ENCODE results near the gene MPIG6B. TPM values are rescaled to one million over a fixed set of nuclear protein-coding genes. Genes with fewer than 3 reads are reported as not detected.

Gene MPIG6B
- total RNA-seq, 6 donors from 2014 or later: 0.30 to 4.1 (median 1.2) TPM; not detected in 1

- TF ChIP-seq EP300 (IDR thresholded peaks at IDR 0.05) (no peak), POLR2AphosphoS5 (IDR thresholded peaks at IDR 0.05) (no peak), CTCF (IDR thresholded peaks at IDR 0.05) (no peak), POLR2A (IDR thresholded peaks at IDR 0.05) (no peak)
- no peak for ATAC-seq (ENCODE audit: low FRiP score in 2 of 2)
- DNase-seq: no peak
- Histone ChIP-seq H3K27ac (peak overlapping the region in 1 of 4 donors; percentile 10), H3K4me1 (no peaks in the 10 kb centered on the region), H3K36me3 (peaks cover 21 to 99% (median 90%) of the 10 kb centered on the region in 4 donors), H3K9me3 (no peaks in the 10 kb centered on the region), H3K4me3 (no peak overlapping the region), H3K27me3 (no peaks in the 10 kb centered on the region)
- 87 to 90% methylated on average over 6 of the region's 6 CpGs for WGBS, 2 donors
Observed at GRCh38 chr6:31691078-31691463, 32.1 kb upstream of the MPIG6B start.

GRCh38 chr6:31691564-31692108 is 31.5 kb upstream of the MPIG6B start:
- WGBS, 2 donors: 97 to 98% methylated on average over 10 to 12 of the region's 12 CpGs
- no peaks in the 10 kb centered on the region for H3K27me3 ChIP-seq
- no peaks in the 10 kb centered on the region for H3K9me3 ChIP-seq
- peaks cover 21 to 99% (median 88%) of the 10 kb centered on the region in 4 donors for H3K36me3 ChIP-seq
- H3K27ac ChIP-seq: no peak overlapping the region
- H3K4me1 ChIP-seq: no peaks in the 10 kb centered on the region
- H3K4me3 ChIP-seq: no peak overlapping the region
- DNase-seq (no peak), ATAC-seq (ENCODE audit: low FRiP score in 2 of 2) (no peak)
- TF ChIP-seq POLR2AphosphoS5 (IDR thresholded peaks at IDR 0.05) (no peak), EP300 (IDR thresholded peaks at IDR 0.05) (no peak), POLR2A (IDR thresholded peaks at IDR 0.05) (no peak), CTCF (IDR thresholded peaks at IDR 0.05) (no peak)

GRCh38 chr6:31692353-31692752 is 30.8 kb upstream of the MPIG6B start:
- Histone ChIP-seq H3K27ac (no peak overlapping the region), H3K27me3 (no peaks in the 10 kb centered on the region), H3K9me3 (no peaks in the 10 kb centered on the region), H3K36me3 (peaks cover 21 to 97% (median 84%) of the 10 kb centered on the region in 4 donors), H3K4me1 (no peaks in the 10 kb centered on the region), H3K4me3 (no peak overlapping the region)
- TF ChIP-seq CTCF (IDR thresholded peaks at IDR 0.05) (no peak), POLR2A (IDR thresholded peaks at IDR 0.05) (no peak), POLR2AphosphoS5 (IDR thresholded peaks at IDR 0.05) (no peak), EP300 (IDR thresholded peaks at IDR 0.05) (no peak)
- no peak for DNase-seq
- ATAC-seq (ENCODE audit: low FRiP score in 2 of 2): no peak
- WGBS, 2 donors: 91 to 95% methylated on average over 4 of the region's 4 CpGs

- Histone ChIP-seq H3K27ac (no peak overlapping the region), H3K4me1 (peaks cover 0 to 1% (median 0%) of the 10 kb centered on the region in 4 donors), H3K4me3 (no peak overlapping the region), H3K9me3 (no peaks in the 10 kb centered on the region), H3K27me3 (no peaks in the 10 kb centered on the region), H3K36me3 (peaks cover 21 to 95% (median 80%) of the 10 kb centered on the region in 4 donors)
- 84 to 93% methylated on average over 9 of the region's 9 CpGs for WGBS, 2 donors
- ATAC-seq (ENCODE audit: low FRiP score in 2 of 2) (no peak), DNase-seq (no peak)
- TF ChIP-seq CTCF (IDR thresholded peaks at IDR 0.05): no peak
- no peak for TF ChIP-seq POLR2A (IDR thresholded peaks at IDR 0.05)
- TF ChIP-seq POLR2AphosphoS5 (IDR thresholded peaks at IDR 0.05): no peak
- no peak for TF ChIP-seq EP300 (IDR thresholded peaks at IDR 0.05)
Observed at GRCh38 chr6:31692886-31693285, 30.3 kb upstream of the MPIG6B start.

- peaks cover 21 to 94% (median 75%) of the 10 kb centered on the region in 4 donors for H3K36me3 ChIP-seq
- no peak overlapping the region for H3K27ac ChIP-seq
- no peak for DNase-seq
- WGBS, 2 donors: 90 to 92% methylated on average over 6 of the region's 6 CpGs
- TF ChIP-seq POLR2A (IDR thresholded peaks at IDR 0.05) (no peak), CTCF (IDR thresholded peaks at IDR 0.05) (no peak), EP300 (IDR thresholded peaks at IDR 0.05) (no peak), POLR2AphosphoS5 (IDR thresholded peaks at IDR 0.05) (no peak)
- H3K27me3 ChIP-seq: no peaks in the 10 kb centered on the region
- no peak for ATAC-seq (ENCODE audit: low FRiP score in 2 of 2)
- no peak overlapping the region for H3K4me3 ChIP-seq
- peaks cover 0 to 8% (median 1%) of the 10 kb centered on the region in 4 donors for H3K4me1 ChIP-seq
- no peaks in the 10 kb centered on the region for H3K9me3 ChIP-seq
Observed at GRCh38 chr6:31693535-31693934, 29.6 kb upstream of the MPIG6B start.

Measured in upper lobe of left lung (tissue), 6 donors.